Measurements from ENCODE around the gene BRWD1.

BRWD1 gene

GRCh38 chr21:39313571-39314142, at the start of gene BRWD1:
BRWD1 (minus strand) TSS chr21:39313632; CDS start chr21:39313491, 141 bp downstream.
- H3K4me1 Mint-ChIP-seq, result peaks cover 55% of the 10 kb centered on the region
- no peaks in the 10 kb centered on the region for H3K27me3 Mint-ChIP-seq
- no peaks in the 10 kb centered on the region for H3K9me3 Mint-ChIP-seq
- DNase-seq (peak; percentile 82 to 85), ATAC-seq (peak; percentile 67)
- peak within 1 kb of the TSS; percentile 91 to 94 for H3K4me3 Mint-ChIP-seq
- H3K27ac Mint-ChIP-seq, result peak within 1 kb of the TSS; percentile 99

GRCh38 chr21:39362733-39363132, 49.3 kb upstream of the BRWD1 start:
- H3K4me1 Mint-ChIP-seq, result no peaks in the 10 kb centered on the region
- no peak for DNase-seq
- no peak overlapping the region for H3K4me3 Mint-ChIP-seq
- peaks cover 18% of the 10 kb centered on the region for H3K27me3 Mint-ChIP-seq
- no peak for ATAC-seq
- no peaks in the 10 kb centered on the region for H3K9me3 Mint-ChIP-seq
- no peak overlapping the region for H3K27ac Mint-ChIP-seq

GRCh38 chr21:39359382-39359781, 46.0 kb upstream of the BRWD1 start:
- no peak overlapping the region for H3K27ac Mint-ChIP-seq
- no peaks in the 10 kb centered on the region for H3K9me3 Mint-ChIP-seq
- peaks cover 18% of the 10 kb centered on the region for H3K27me3 Mint-ChIP-seq
- DNase-seq (no peak), ATAC-seq (no peak)
- no peaks in the 10 kb centered on the region for H3K4me1 Mint-ChIP-seq
- no peak overlapping the region for H3K4me3 Mint-ChIP-seq

- H3K27ac Mint-ChIP-seq, result no peak overlapping the region
- H3K27me3 Mint-ChIP-seq, result no peaks in the 10 kb centered on the region
- ATAC-seq, result no peak
- no peak overlapping the region for H3K4me3 Mint-ChIP-seq
- H3K9me3 Mint-ChIP-seq, result no peaks in the 10 kb centered on the region
- peaks cover 10% of the 10 kb centered on the region for H3K4me1 Mint-ChIP-seq
- DNase-seq, result no peak
Observed at GRCh38 chr21:39353295-39353694, 39.9 kb upstream of the BRWD1 start.

- Mint-ChIP-seq H3K27me3 (no peaks in the 10 kb centered on the region), H3K9me3 (no peaks in the 10 kb centered on the region), H3K4me1 (peaks cover 33% of the 10 kb centered on the region), H3K27ac (peak overlapping the region; percentile 99), H3K4me3 (peak overlapping the region; percentile 99)
- no peak for ATAC-seq
- DNase-seq, result no peak
Observed at GRCh38 chr21:39350094-39351005, 36.9 kb upstream of the BRWD1 start.

- Mint-ChIP-seq H3K27me3 (no peaks in the 10 kb centered on the region), H3K4me1 (peaks cover 42% of the 10 kb centered on the region), H3K27ac (peak overlapping the region; percentile 99), H3K4me3 (peak overlapping the region; percentile 99), H3K9me3 (no peaks in the 10 kb centered on the region)
- ATAC-seq, result peak; percentile 91
- DNase-seq, result peak; percentile 97 to 98
Observed at GRCh38 chr21:39349211-39350093, 36.0 kb upstream of the BRWD1 start.

GRCh38 chr21:39348355-39349210, 35.2 kb upstream of the BRWD1 start, which contains the start of gene HMGN1:
HMGN1 (minus strand) TSS chr21:39349088; CDS start chr21:39348917, 171 bp downstream.
- Mint-ChIP-seq H3K27ac (peak within 1 kb of the TSS; percentile 99), H3K9me3 (no peaks in the 10 kb centered on the region), H3K4me3 (peak within 1 kb of the TSS; percentile 99), H3K4me1 (peaks cover 43% of the 10 kb centered on the region), H3K27me3 (no peaks in the 10 kb centered on the region)
- DNase-seq (peak; percentile 87 to 92), ATAC-seq (peak; percentile 71)

- Mint-ChIP-seq H3K4me1 (peaks cover 43% of the 10 kb centered on the region), H3K9me3 (no peaks in the 10 kb centered on the region), H3K27ac (peak overlapping the region; percentile 94 to 95), H3K4me3 (peak overlapping the region; percentile 85 to 89), H3K27me3 (no peaks in the 10 kb centered on the region)
- DNase-seq (no peak), ATAC-seq (peak; percentile 0)
Observed at GRCh38 chr21:39348040-39348354, 34.6 kb upstream of the BRWD1 start.

GRCh38 chr21:39347537-39347936, 34.1 kb upstream of the BRWD1 start:
- DNase-seq (no peak), ATAC-seq (no peak)
- H3K27ac Mint-ChIP-seq, result peak overlapping the region in 1 of 2 donors; percentile 94
- H3K4me1 Mint-ChIP-seq, result peaks cover 43% of the 10 kb centered on the region
- no peaks in the 10 kb centered on the region for H3K9me3 Mint-ChIP-seq
- peak overlapping the region; percentile 85 to 89 for H3K4me3 Mint-ChIP-seq
- no peaks in the 10 kb centered on the region for H3K27me3 Mint-ChIP-seq

GRCh38 chr21:39346671-39347331, 33.4 kb upstream of the BRWD1 start:
- no peaks in the 10 kb centered on the region for H3K27me3 Mint-ChIP-seq
- no peak for DNase-seq
- H3K4me3 Mint-ChIP-seq, result peak overlapping the region; percentile 78 to 85
- no peak for ATAC-seq
- H3K4me1 Mint-ChIP-seq, result peaks cover 43% of the 10 kb centered on the region
- no peaks in the 10 kb centered on the region for H3K9me3 Mint-ChIP-seq
- peak overlapping the region; percentile 42 to 82 for H3K27ac Mint-ChIP-seq

GRCh38 chr21:39346206-39346605, 32.8 kb upstream of the BRWD1 start:
- Mint-ChIP-seq H3K27ac (peak overlapping the region; percentile 42 to 69), H3K4me1 (peaks cover 43% of the 10 kb centered on the region), H3K4me3 (peak overlapping the region; percentile 78 to 85), H3K27me3 (no peaks in the 10 kb centered on the region), H3K9me3 (no peaks in the 10 kb centered on the region)
- no peak for ATAC-seq
- DNase-seq, result no peak

GRCh38 chr21:39345440-39345839, 32.0 kb upstream of the BRWD1 start:
- Mint-ChIP-seq H3K9me3 (no peaks in the 10 kb centered on the region), H3K27ac (no peak overlapping the region), H3K27me3 (no peaks in the 10 kb centered on the region), H3K4me1 (peaks cover 40% of the 10 kb centered on the region), H3K4me3 (peak overlapping the region; percentile 51 to 85)
- ATAC-seq (no peak), DNase-seq (no peak)

- peaks cover 34% of the 10 kb centered on the region for H3K4me1 Mint-ChIP-seq
- H3K27ac Mint-ChIP-seq, result no peak overlapping the region
- H3K9me3 Mint-ChIP-seq, result no peaks in the 10 kb centered on the region
- H3K27me3 Mint-ChIP-seq, result no peaks in the 10 kb centered on the region
- no peak for ATAC-seq
- DNase-seq, result no peak
- H3K4me3 Mint-ChIP-seq, result peak overlapping the region; percentile 51 to 85
Observed at GRCh38 chr21:39344848-39345247, 31.4 kb upstream of the BRWD1 start.

- Mint-ChIP-seq H3K27ac (no peak overlapping the region), H3K4me1 (peaks cover 20% of the 10 kb centered on the region), H3K9me3 (no peaks in the 10 kb centered on the region), H3K27me3 (no peaks in the 10 kb centered on the region), H3K4me3 (no peak overlapping the region)
- ATAC-seq (no peak), DNase-seq (no peak)
Observed at GRCh38 chr21:39341249-39341923, 28.0 kb upstream of the BRWD1 start.

Data from stimulated activated naive CD8-positive, alpha-beta T cell treated with anti-CD3 and anti-CD28 coated beads, Interleukin-15, amount 100 ng/mL, for 72 hours (primary cell).